HG02623 (cell line): Measurements from ENCODE around the gene CNPY4.

Experiments
- ATAC-seq: cut with Tn5 transposase; IDR thresholded peaks from one replicate; pipeline ENCODE4 v1.9.1; 2021; ENCODE audit warnings: moderate library complexity; ENCODE audit not compliant: unreplicated experiment

Gene CNPY4

GRCh38 chr7:100166317-100166940, 47.0 kb downstream of the CNPY4 start:
- no peak for ATAC-seq

- ATAC-seq, result no peak
These were observed 47.8 kb downstream of the CNPY4 start for GRCh38 chr7:100166970-100167911.

- no peak for ATAC-seq
These were observed 48.5 kb downstream of the CNPY4 start for GRCh38 chr7:100167912-100168323.

- ATAC-seq, result no peak
These were observed 49.9 kb downstream of the CNPY4 start for GRCh38 chr7:100169147-100169850.

- ATAC-seq, result no peak
These were observed 50.9 kb downstream of the CNPY4 start for GRCh38 chr7:100170101-100170897.

- ATAC-seq, result no peak
These were observed 51.8 kb downstream of the CNPY4 start for GRCh38 chr7:100171087-100171681.

GRCh38 chr7:100171840-100172239, 52.4 kb downstream of the CNPY4 start:
- ATAC-seq, result no peak

- ATAC-seq, result no peak
These were observed 54.5 kb downstream of the CNPY4 start for GRCh38 chr7:100173806-100174495.

- no peak for ATAC-seq
These were observed 55.1 kb downstream of the CNPY4 start for GRCh38 chr7:100174582-100174981.
